Endothelial cell of umbilical vein (primary cell): Measurements from ENCODE around the gene PLEKHH1. TPM values are rescaled to one million over a fixed set of nuclear protein-coding genes. Genes with fewer than 3 reads are reported as not detected.

Source experiments
- BruUV-seq: library from RNA; stranded (reverse); fragments of 400-500 nt; replicated peaks from 2 replicates; lab custom pipeline; 2021; lab: Mats Ljungman, UMichigan
- CTCF ChIA-PET: fragments of 300-600, 350-600 bp; sonication (Branson Sonifier 250); formaldehyde crosslinking; loops from one replicate; lab custom pipeline; 2021; ENCODE audit warnings: antibody characterized with exemption, inconsistent platforms; lab: Charles Lee
- POLR2A ChIA-PET: fragments of 300-600, 350-600 bp; sonication (Branson Sonifier 250); formaldehyde crosslinking; loops from one replicate; lab custom pipeline; 2021; ENCODE audit warnings: antibody characterized with exemption, inconsistent platforms; lab: Charles Lee
- DNase-seq: peaks from one replicate; pipeline ENCODE4 v3.0.0-alpha.2; 2011; ENCODE audit warnings: low read depth, low spot score
- FAIRE-seq: peaks from 2 replicates; lab custom pipeline; 2011; peaks lifted over from hg19 to GRCh38; lab: Jason Lieb, UNC
- H2AFZ ChIP-seq: 2 replicates; pipeline ENCODE4 v1.6.0; 2012; ENCODE audit warnings: low read depth, low read length, control low read depth, inconsistent platforms
- H3K27ac ChIP-seq: 2 replicates; pipeline ENCODE4 v1.5.1; 2011; ENCODE audit warnings: low read depth, mild to moderate bottlenecking, control low read depth, low read length, moderate library complexity; ENCODE audit not compliant: insufficient read depth
- H3K27me3 ChIP-seq, 2 experiments: 2 replicates each; pipeline versions ENCODE4 v1.6.0 to v1.6.1; 2011; ENCODE audit warnings: low read length in 2 of 2, mixed read lengths in 1 of 2; ENCODE audit not compliant: control insufficient read depth in 2 of 2, insufficient read depth in 2 of 2
- H3K36me3 ChIP-seq, 2 experiments: 2 replicates in 1 of 2; 3 replicates in 1 of 2; pipeline ENCODE4 v1.5.1; 2011; ENCODE audit warnings: low read length in 2 of 2, mild to moderate bottlenecking in 1 of 2, moderate library complexity in 1 of 2; ENCODE audit not compliant: control insufficient read depth in 2 of 2, insufficient read depth in 2 of 2; ENCODE audit errors: extremely low read depth in 1 of 2
- H3K4me1 ChIP-seq: 3 replicates; pipeline ENCODE4 v1.5.1; 2011; ENCODE audit warnings: mild to moderate bottlenecking, low read length; ENCODE audit not compliant: control insufficient read depth, insufficient read depth; ENCODE audit errors: extremely low read depth
- H3K4me2 ChIP-seq: 2 replicates; pipeline ENCODE4 v1.6.1; 2011; ENCODE audit warnings: low read length, control low read depth, mixed read lengths; ENCODE audit not compliant: insufficient read depth
- H3K4me3 ChIP-seq, 3 experiments: fragments of 200-600 bp in 1 of 3; sonication (generic), shearing (Covaris generic) in 1 of 3; replicated peaks in 1 of 3; 2 replicates each; pipeline ENCODE4 v1.5.1; 2011 to 2016; ENCODE audit warnings: control low read depth in 3 of 3, low read length in 3 of 3, mild to moderate bottlenecking in 2 of 3, inconsistent platforms in 1 of 3, low read depth in 1 of 3, moderate library complexity in 1 of 3; ENCODE audit not compliant: insufficient read depth in 1 of 3
- H3K79me2 ChIP-seq: 2 replicates; pipeline ENCODE4 v1.6.0; 2012; ENCODE audit warnings: low read length, inconsistent platforms; ENCODE audit not compliant: control insufficient read depth, insufficient read depth
- H3K9ac ChIP-seq: replicated peaks from 2 replicates; pipeline ENCODE3; 2011; ENCODE audit warnings: low read length, control low read depth; ENCODE audit not compliant: insufficient read depth; ENCODE audit errors: extremely low read depth
- H3K9me1 ChIP-seq: replicated peaks from 3 replicates; pipeline ENCODE4 v1.6.0; 2011; ENCODE audit warnings: mild to moderate bottlenecking, low read length; ENCODE audit not compliant: control insufficient read depth, insufficient read depth; ENCODE audit errors: extremely low read depth
- H3K9me3 ChIP-seq: replicated peaks from 2 replicates; pipeline ENCODE4 v1.5.1; 2012; ENCODE audit warnings: low read length, inconsistent platforms; ENCODE audit not compliant: control insufficient read depth, insufficient read depth
- H4K20me1 ChIP-seq: replicated peaks from 2 replicates; pipeline ENCODE3; 2011; ENCODE audit warnings: mild to moderate bottlenecking, low read length; ENCODE audit not compliant: control insufficient read depth, insufficient read depth; ENCODE audit errors: extremely low read depth
- EZH2 ChIP-seq: IDR thresholded peaks from 2 replicates; pipeline ENCODE4 v1.6.1; 2012; ENCODE audit warnings: borderline replicate concordance, low read depth, mild to moderate bottlenecking, moderate library complexity, low read length, inconsistent platforms; ENCODE audit not compliant: severe bottlenecking
- FOS ChIP-seq: IDR thresholded peaks from 2 replicates; pipeline ENCODE4 v1.6.1; 2011; ENCODE audit warnings: mild to moderate bottlenecking, low read length, moderate library complexity, borderline replicate concordance; ENCODE audit not compliant: insufficient read depth
- GATA2 ChIP-seq: IDR thresholded peaks from 2 replicates; pipeline ENCODE4 v1.7.0; 2011; ENCODE audit warnings: low read depth, mild to moderate bottlenecking, moderate library complexity, mixed read lengths, low read length; ENCODE audit not compliant: insufficient read length, insufficient read depth
- JUN ChIP-seq: IDR thresholded peaks from 2 replicates; pipeline ENCODE4 v1.6.1; 2011; ENCODE audit warnings: borderline replicate concordance, low read depth; ENCODE audit not compliant: insufficient read length, insufficient read depth
- MYC ChIP-seq: IDR thresholded peaks from one replicate; pipeline ENCODE4 v1.6.1; 2011; ENCODE audit warnings: mild to moderate bottlenecking, low read depth, low read length
- POLR2A ChIP-seq: IDR thresholded peaks from 2 replicates; pipeline ENCODE4 v1.6.1; 2012; ENCODE audit warnings: low read depth, mild to moderate bottlenecking, control low read depth, low read length
- POLR2AphosphoS5 ChIP-seq: IDR thresholded peaks from 2 replicates; pipeline ENCODE4 v1.6.1; 2012; ENCODE audit warnings: low read depth, mild to moderate bottlenecking, control low read depth, low read length, moderate library complexity; ENCODE audit not compliant: insufficient read depth
- dilution Hi-C: fragments of 300-500 bp; cut with MboI; formaldehyde crosslinking; loops from one replicate; pipeline ENCODE4 v1.15.0; 2019; ENCODE audit warnings: low sequenced_read_pairs; ENCODE audit not compliant: extremely low pct_ligation_motif_present
- intact Hi-C: fragments of 100-400 bp; cut with micrococcal nuclease; formaldehyde crosslinking; loops from one replicate; pipeline ENCODE4 v1.10.0; 2022
- polyA plus RNA-seq, 4 experiments: library from polyadenylated mRNA; depleted of rRNA in 3 of 4; stranded (reverse) in 3 of 4; unstranded in 1 of 4; fragments of >200 nt; gene quantifications; 2 replicates each; pipeline versions ENCODE4 v1.2.1 to v1.2.3, GENCODE V29; 2011 to 2012; ENCODE audit warnings: missing spikeins in 1 of 4
- total RNA-seq: library from RNA; stranded (reverse); gene quantifications from 2 replicates; pipeline ENCODE4 v1.2.3, GENCODE V29; 2021
- TF ChIP-seq, protein P1 (sequence below): IDR thresholded peaks from 2 replicates; pipeline ENCODE4 v1.6.1; 2011; ENCODE audit not compliant: insufficient read depth, insufficient read length
- TF ChIP-seq, protein P2 (sequence below), 2 donors: IDR thresholded peaks; 1 replicate in 1 of 2; 2 replicates in 1 of 2; pipeline ENCODE4 v1.5.1; 2011; ENCODE audit warnings: low read length in 2 of 2, mild to moderate bottlenecking in 2 of 2, moderate library complexity in 2 of 2, control low read depth in 1 of 2, inconsistent platforms in 1 of 2, low read depth in 1 of 2; ENCODE audit not compliant: insufficient read depth in 1 of 2; ENCODE audit errors: extremely low read depth in 1 of 2

PLEKHH1 gene
- total and polyA plus RNA-seq, 2 donors (not counting 3 experiments of a cell fraction or from before 2014, with no cell fraction given), result 0.17 to 0.71 TPM

DNA sequence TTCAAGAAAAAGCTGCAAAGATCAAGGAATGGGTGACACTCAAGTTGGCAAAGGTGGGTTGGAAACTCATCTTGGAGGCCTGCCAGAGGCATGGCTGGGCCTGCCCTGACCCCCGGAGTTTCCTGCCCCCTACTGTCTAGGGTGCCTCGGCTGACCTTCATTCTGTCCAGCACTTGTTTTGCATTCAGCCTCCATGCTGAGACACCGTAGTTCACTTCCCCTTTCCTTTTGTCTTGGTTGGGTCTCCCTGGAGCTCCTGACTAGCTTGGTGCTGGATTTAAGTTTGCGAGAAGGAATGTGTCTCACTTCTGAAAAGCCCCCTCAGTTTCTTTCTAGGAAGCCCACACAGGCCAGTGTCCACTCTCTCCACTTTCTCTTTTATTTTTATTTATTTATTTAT, 26.5 kb downstream of the PLEKHH1 start:
- no peaks in the 10 kb centered on the region for H3K27me3 ChIP-seq
- H3K9ac ChIP-seq, result no peak overlapping the region
- FAIRE-seq (no peak), DNase-seq (no peak)
- CTCF ChIA-PET, result interaction anchor here (8.6 kb wide), 1 partner anchor 11 kb away, joined by 85 read pairs; no protein-coding TSS in a partner anchor
- H3K9me3 ChIP-seq, result no peaks in the 10 kb centered on the region
- H3K4me3 ChIP-seq, result no peak overlapping the region
- no peak overlapping the region for H3K4me2 ChIP-seq
- no peak overlapping the region for H3K27ac ChIP-seq
- H3K79me2 ChIP-seq, result no peaks in the 10 kb centered on the region
- no peaks in the 10 kb centered on the region for H3K9me1 ChIP-seq
- TF ChIP-seq, protein P1, sequence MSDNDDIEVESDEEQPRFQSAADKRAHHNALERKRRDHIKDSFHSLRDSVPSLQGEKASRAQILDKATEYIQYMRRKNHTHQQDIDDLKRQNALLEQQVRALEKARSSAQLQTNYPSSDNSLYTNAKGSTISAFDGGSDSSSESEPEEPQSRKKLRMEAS, result no peak
- TF ChIP-seq FOS, result no peak
- no peak for TF ChIP-seq POLR2AphosphoS5
- TF ChIP-seq MYC, result no peak
- TF ChIP-seq POLR2A, result no peak
- no peak for TF ChIP-seq EZH2
- no peak for TF ChIP-seq GATA2
- no peak for TF ChIP-seq JUN
- TF ChIP-seq, protein P2, sequence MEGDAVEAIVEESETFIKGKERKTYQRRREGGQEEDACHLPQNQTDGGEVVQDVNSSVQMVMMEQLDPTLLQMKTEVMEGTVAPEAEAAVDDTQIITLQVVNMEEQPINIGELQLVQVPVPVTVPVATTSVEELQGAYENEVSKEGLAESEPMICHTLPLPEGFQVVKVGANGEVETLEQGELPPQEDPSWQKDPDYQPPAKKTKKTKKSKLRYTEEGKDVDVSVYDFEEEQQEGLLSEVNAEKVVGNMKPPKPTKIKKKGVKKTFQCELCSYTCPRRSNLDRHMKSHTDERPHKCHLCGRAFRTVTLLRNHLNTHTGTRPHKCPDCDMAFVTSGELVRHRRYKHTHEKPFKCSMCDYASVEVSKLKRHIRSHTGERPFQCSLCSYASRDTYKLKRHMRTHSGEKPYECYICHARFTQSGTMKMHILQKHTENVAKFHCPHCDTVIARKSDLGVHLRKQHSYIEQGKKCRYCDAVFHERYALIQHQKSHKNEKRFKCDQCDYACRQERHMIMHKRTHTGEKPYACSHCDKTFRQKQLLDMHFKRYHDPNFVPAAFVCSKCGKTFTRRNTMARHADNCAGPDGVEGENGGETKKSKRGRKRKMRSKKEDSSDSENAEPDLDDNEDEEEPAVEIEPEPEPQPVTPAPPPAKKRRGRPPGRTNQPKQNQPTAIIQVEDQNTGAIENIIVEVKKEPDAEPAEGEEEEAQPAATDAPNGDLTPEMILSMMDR (IDR thresholded peaks at IDR 0.05; ENCODE audit: extremely low read depth in 1 of 2, insufficient read depth in 1 of 2, low read depth in 1 of 2, low read length in 2 of 2), result no peak
- dilution Hi-C loops (no loop called here), intact Hi-C loops (no loop called here)
- H3K36me3 ChIP-seq, result no peaks in the 10 kb centered on the region
- H3K4me1 ChIP-seq, result no peaks in the 10 kb centered on the region
- no TSS peak for BruUV-seq
- no peaks in the 10 kb centered on the region for H4K20me1 ChIP-seq
- H2AFZ ChIP-seq, result no peak overlapping the region
- POLR2A ChIA-PET, result interaction anchor here (0.6 kb wide), 1 partner anchor 12 kb away, joined by 3 read pairs; no protein-coding TSS in a partner anchor
